ENCODE measurements around the gene NUDT5. TPM values are rescaled to one million over a fixed set of nuclear protein-coding genes. Genes with fewer than 3 reads are reported as not detected.
"Not testable (repeated sequence)": the region's sequence is repeated elsewhere in the genome, so short reads cannot be mapped to it uniquely, and the experiment has no call there.

The NUDT5 gene
- total RNA-seq, 1 experiment from 2014 or later = 54.0 TPM

GRCh38 chr10:12179606-12180170 lies 16.0 kb downstream of the NUDT5 start:
- H3K4me3 ChIP-seq (ENCODE audit: low read depth in 2 of 2, low read length in 2 of 2) = no peak overlapping the region
- DNase-seq (ENCODE audit: low read depth, low spot score) = no peak
- H3K9me3 ChIP-seq (ENCODE audit: control insufficient read depth, insufficient read depth, low read depth, low read length) = no peaks in the 10 kb centered on the region
- no peaks in the 10 kb centered on the region for H3K27me3 ChIP-seq (ENCODE audit: control insufficient read depth, insufficient read depth, low read length)
- intact Hi-C loops (cut with micrococcal nuclease; ENCODE audit: unreplicated experiment) = no loop called here
- no peak for TF ChIP-seq CTCF (IDR thresholded peaks at IDR 0.05)
- no peak for TF ChIP-seq REST (IDR thresholded peaks at IDR 0.05; ENCODE audit: insufficient read depth in 1 of 2, low read depth in 2 of 2, low read length in 1 of 2)
- TF ChIP-seq SIN3A (IDR thresholded peaks at IDR 0.05; ENCODE audit: borderline replicate concordance, insufficient read depth, low read depth, low read length) = no peak
- no peak for TF ChIP-seq TCF7L2 (IDR thresholded peaks at IDR 0.05; ENCODE audit: low read depth, low read length)
- no peak for TF ChIP-seq POLR2AphosphoS5 (IDR thresholded peaks at IDR 0.05; ENCODE audit: low read depth, low read length)
- no peak overlapping the region for H3K27ac ChIP-seq (ENCODE audit: low read length)
- H3K36me3 ChIP-seq (ENCODE audit: control insufficient read depth, insufficient read depth, low read length) = peaks cover 7% of the 10 kb centered on the region; the same call in 1 of the 2 replicates
- H3K4me1 ChIP-seq (ENCODE audit: control insufficient read depth, insufficient read depth, low read length) = no peaks in the 10 kb centered on the region
- in situ Hi-C loops (cut with HindIII; ENCODE audit: low pct_unique_long_range_greater_than_20kb, low sequenced_read_pairs) = no loop called here
- ChIA-PET CTCF (no interaction called here), POLR2A (no interaction called here)
- no peak for ATAC-seq
- BruUV-seq (replicated peaks) = no TSS peak

GRCh38 chr10:12177642-12178041 lies 18.0 kb downstream of the NUDT5 start:
- no peaks in the 10 kb centered on the region for H3K4me1 ChIP-seq (ENCODE audit: control insufficient read depth, insufficient read depth, low read length)
- TF ChIP-seq SIN3A (IDR thresholded peaks at IDR 0.05; ENCODE audit: borderline replicate concordance, insufficient read depth, low read depth, low read length) (no peak), TCF7L2 (IDR thresholded peaks at IDR 0.05; ENCODE audit: low read depth, low read length) (no peak), POLR2AphosphoS5 (IDR thresholded peaks at IDR 0.05; ENCODE audit: low read depth, low read length) (no peak), REST (IDR thresholded peaks at IDR 0.05; ENCODE audit: insufficient read depth in 1 of 2, low read depth in 2 of 2, low read length in 1 of 2) (no peak), CTCF (IDR thresholded peaks at IDR 0.05) (no peak)
- no peak overlapping the region for H3K4me3 ChIP-seq (ENCODE audit: low read depth in 2 of 2, low read length in 2 of 2)
- POLR2A ChIA-PET = no interaction called here
- ATAC-seq (no peak), DNase-seq (ENCODE audit: low read depth, low spot score) (no peak)
- BruUV-seq (replicated peaks) = no TSS peak
- in situ Hi-C loops (cut with HindIII; ENCODE audit: low pct_unique_long_range_greater_than_20kb, low sequenced_read_pairs) = no loop called here
- no peak overlapping the region for H3K27ac ChIP-seq (ENCODE audit: low read length)
- H3K36me3 ChIP-seq (ENCODE audit: control insufficient read depth, insufficient read depth, low read length) = no peaks in the 10 kb centered on the region; the same call in 1 of the 2 replicates
- CTCF ChIA-PET = no interaction called here
- H3K27me3 ChIP-seq (ENCODE audit: control insufficient read depth, insufficient read depth, low read length) = no peaks in the 10 kb centered on the region
- H3K9me3 ChIP-seq (ENCODE audit: control insufficient read depth, insufficient read depth, low read depth, low read length) = no peaks in the 10 kb centered on the region
- intact Hi-C loops (cut with micrococcal nuclease; ENCODE audit: unreplicated experiment) = no loop called here

- ATAC-seq; CTCF ChIA-PET; H3K4me1 ChIP-seq (ENCODE audit: control insufficient read depth, insufficient read depth, low read length); in situ Hi-C loops (cut with HindIII; ENCODE audit: low pct_unique_long_range_greater_than_20kb, low sequenced_read_pairs); BruUV-seq (replicated peaks); H3K27me3 ChIP-seq (ENCODE audit: control insufficient read depth, insufficient read depth, low read length); intact Hi-C loops (cut with micrococcal nuclease; ENCODE audit: unreplicated experiment); H3K36me3 ChIP-seq (ENCODE audit: control insufficient read depth, insufficient read depth, low read length); POLR2A ChIA-PET; DNase-seq (ENCODE audit: low read depth, low spot score); H3K4me3 ChIP-seq (ENCODE audit: low read depth in 2 of 2, low read length in 2 of 2); H3K27ac ChIP-seq (ENCODE audit: low read length); H3K9me3 ChIP-seq (ENCODE audit: control insufficient read depth, insufficient read depth, low read depth, low read length): not testable (repeated sequence)
Observed at GRCh38 chr10:12171512-12171911, 24.2 kb downstream of the NUDT5 start.
